ENCODE data around the gene TEDC2. TPM values are rescaled to one million over a fixed set of nuclear protein-coding genes. Genes with fewer than 3 reads are reported as not detected.

TEDC2 gene
- total and polyA plus RNA-seq, 9 of the 15 experiments (the other 6 are each of a cell fraction or from before 2014, with no cell fraction given) = 0.75 to 57.0 (median 17.6) TPM

DNA sequence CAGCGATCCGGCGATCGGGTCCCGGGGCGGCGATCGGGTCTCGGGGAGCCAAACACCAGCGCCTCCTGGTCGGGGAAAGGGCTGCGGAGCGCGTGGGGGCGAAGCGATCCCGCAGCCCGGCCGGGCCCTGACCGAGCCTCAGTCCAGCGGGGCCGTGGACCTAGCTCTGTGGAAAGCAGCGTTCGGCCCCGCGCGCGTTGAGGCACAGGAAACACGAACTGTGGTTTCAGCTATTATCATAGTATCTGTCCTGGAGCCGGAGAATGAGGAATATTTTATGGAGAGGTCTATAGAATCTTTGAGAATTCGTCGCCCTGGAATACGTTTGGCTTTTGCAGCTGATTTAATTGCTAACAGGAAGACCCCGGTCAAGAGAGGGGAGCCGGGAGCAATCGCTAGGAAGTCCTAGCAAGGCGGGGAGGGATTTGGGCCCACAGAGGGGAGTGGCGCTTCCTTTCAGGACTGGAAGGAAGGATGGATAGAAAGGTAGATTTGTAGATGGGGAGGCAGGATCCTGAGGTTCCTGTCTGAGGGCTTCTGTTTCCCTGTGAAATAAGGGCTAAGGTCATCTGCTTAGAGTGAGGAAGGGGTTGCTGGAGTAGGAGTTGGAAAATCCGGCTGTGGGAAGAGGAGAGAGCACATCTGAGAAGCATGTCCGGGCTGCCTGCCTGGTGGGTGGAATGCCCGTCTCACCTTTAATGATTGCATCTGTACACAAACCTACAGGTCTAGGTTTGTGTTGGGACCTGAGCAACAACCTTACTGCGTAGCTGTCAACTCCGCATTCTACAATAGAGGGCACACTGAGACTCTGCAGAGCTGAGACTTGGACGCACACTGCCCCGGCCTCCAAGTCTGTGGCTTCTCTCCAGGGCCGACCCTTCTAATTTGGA lies 29.9 kb upstream of the TEDC2 start (continued):
- TF ChIP-seq, protein P1, sequence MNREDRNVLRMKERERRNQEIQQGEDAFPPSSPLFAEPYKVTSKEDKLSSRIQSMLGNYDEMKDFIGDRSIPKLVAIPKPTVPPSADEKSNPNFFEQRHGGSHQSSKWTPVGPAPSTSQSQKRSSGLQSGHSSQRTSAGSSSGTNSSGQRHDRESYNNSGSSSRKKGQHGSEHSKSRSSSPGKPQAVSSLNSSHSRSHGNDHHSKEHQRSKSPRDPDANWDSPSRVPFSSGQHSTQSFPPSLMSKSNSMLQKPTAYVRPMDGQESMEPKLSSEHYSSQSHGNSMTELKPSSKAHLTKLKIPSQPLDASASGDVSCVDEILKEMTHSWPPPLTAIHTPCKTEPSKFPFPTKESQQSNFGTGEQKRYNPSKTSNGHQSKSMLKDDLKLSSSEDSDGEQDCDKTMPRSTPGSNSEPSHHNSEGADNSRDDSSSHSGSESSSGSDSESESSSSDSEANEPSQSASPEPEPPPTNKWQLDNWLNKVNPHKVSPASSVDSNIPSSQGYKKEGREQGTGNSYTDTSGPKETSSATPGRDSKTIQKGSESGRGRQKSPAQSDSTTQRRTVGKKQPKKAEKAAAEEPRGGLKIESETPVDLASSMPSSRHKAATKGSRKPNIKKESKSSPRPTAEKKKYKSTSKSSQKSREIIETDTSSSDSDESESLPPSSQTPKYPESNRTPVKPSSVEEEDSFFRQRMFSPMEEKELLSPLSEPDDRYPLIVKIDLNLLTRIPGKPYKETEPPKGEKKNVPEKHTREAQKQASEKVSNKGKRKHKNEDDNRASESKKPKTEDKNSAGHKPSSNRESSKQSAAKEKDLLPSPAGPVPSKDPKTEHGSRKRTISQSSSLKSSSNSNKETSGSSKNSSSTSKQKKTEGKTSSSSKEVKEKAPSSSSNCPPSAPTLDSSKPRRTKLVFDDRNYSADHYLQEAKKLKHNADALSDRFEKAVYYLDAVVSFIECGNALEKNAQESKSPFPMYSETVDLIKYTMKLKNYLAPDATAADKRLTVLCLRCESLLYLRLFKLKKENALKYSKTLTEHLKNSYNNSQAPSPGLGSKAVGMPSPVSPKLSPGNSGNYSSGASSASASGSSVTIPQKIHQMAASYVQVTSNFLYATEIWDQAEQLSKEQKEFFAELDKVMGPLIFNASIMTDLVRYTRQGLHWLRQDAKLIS (CRISPR knock-in tag; IDR thresholded peaks at IDR 0.05) = 0 out of 2 replicates have a peak, but pooled peaks have one; percentile 29
- TF ChIP-seq HNRNPLL (IDR thresholded peaks at IDR 0.05; ENCODE audit: low read depth, low read length, poor library complexity, severe bottlenecking) (peak; percentile 14), ZNF408 (CRISPR knock-in tag; IDR thresholded peaks at IDR 0.05; ENCODE audit: low read depth) (no peak)
- TF ChIP-seq, protein P2, sequence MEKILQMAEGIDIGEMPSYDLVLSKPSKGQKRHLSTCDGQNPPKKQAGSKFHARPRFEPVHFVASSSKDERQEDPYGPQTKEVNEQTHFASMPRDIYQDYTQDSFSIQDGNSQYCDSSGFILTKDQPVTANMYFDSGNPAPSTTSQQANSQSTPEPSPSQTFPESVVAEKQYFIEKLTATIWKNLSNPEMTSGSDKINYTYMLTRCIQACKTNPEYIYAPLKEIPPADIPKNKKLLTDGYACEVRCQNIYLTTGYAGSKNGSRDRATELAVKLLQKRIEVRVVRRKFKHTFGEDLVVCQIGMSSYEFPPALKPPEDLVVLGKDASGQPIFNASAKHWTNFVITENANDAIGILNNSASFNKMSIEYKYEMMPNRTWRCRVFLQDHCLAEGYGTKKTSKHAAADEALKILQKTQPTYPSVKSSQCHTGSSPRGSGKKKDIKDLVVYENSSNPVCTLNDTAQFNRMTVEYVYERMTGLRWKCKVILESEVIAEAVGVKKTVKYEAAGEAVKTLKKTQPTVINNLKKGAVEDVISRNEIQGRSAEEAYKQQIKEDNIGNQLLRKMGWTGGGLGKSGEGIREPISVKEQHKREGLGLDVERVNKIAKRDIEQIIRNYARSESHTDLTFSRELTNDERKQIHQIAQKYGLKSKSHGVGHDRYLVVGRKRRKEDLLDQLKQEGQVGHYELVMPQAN (IDR thresholded peaks at IDR 0.05; ENCODE audit: borderline replicate concordance) = peak; percentile 59; the same call in 1 of the 2 replicates

Data from K562 (cell line).